ENCODE measurements around the gene ZBTB46.

DNA sequence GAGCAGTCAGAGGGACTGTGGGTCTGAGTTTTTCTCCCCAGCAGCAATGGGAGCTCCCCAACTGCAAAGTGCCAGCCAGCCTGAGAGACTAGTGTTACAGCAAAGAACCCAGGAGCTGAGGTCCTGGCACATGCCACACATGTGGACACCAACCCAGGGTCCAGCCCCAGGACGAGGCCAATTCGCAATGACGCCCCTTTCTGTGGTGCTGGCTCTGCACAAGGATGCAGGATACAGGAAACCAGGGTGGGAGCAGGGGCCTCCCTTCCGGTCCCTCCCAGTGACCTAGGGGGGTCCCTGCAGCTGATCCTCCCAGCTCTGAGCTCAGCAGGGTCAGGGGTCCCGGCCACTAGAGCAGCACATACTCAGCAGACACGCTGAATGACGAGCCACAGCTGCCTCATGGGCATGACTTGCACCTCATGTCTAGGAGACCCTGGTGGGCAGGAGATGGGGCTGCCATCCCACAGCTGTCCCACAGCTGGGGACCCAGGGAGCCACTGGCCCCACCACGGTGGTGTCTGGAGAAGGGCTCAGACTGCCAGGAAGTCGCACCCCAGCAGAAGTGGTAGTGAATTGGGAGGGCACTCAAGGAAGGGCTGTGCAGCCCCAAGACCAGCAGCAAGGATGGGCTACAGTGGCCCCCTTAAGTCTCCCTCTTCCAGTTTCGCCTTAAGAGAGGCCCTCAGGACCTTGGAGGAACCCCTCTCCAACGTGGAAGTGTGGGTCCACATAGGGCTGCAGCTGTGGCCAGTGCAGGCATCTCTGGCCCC, 126.9 kb downstream of the ZBTB46 start:
- TF ChIP-seq, protein P1, sequence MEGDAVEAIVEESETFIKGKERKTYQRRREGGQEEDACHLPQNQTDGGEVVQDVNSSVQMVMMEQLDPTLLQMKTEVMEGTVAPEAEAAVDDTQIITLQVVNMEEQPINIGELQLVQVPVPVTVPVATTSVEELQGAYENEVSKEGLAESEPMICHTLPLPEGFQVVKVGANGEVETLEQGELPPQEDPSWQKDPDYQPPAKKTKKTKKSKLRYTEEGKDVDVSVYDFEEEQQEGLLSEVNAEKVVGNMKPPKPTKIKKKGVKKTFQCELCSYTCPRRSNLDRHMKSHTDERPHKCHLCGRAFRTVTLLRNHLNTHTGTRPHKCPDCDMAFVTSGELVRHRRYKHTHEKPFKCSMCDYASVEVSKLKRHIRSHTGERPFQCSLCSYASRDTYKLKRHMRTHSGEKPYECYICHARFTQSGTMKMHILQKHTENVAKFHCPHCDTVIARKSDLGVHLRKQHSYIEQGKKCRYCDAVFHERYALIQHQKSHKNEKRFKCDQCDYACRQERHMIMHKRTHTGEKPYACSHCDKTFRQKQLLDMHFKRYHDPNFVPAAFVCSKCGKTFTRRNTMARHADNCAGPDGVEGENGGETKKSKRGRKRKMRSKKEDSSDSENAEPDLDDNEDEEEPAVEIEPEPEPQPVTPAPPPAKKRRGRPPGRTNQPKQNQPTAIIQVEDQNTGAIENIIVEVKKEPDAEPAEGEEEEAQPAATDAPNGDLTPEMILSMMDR (conservative IDR thresholded peaks at IDR 0.05 in 1 of 2, IDR thresholded peaks at IDR 0.05 in 1 of 2; ENCODE audit: low read depth in 1 of 2, low read length in 2 of 2) = no peak
- no peak for TF ChIP-seq EZH2 (IDR thresholded peaks at IDR 0.05; ENCODE audit: low read length, missing control alignments)
